ENCODE data around the gene MYF6. TPM values are rescaled to one million over a fixed set of nuclear protein-coding genes. Genes with fewer than 3 reads are reported as not detected.

The MYF6 gene
- total and polyA plus RNA-seq, 2 experiments from 2014 or later: 0.30 TPM; not detected in 1

- no peak overlapping the region for H3K4me2 ChIP-seq
- 81% methylated on average over 2 of the region's 2 CpGs for WGBS (ENCODE audit: low lambda C conversion rate, missing lambda C conversion rate)
- no peaks in the 10 kb centered on the region for H3K4me1 ChIP-seq (ENCODE audit: insufficient read depth)
- no peak overlapping the region for H2AFZ ChIP-seq
- H3K27ac ChIP-seq: no peak overlapping the region
- no peaks in the 10 kb centered on the region for H3K79me2 ChIP-seq
- no peaks in the 10 kb centered on the region for H3K9me3 ChIP-seq (ENCODE audit: low read depth)
- no peak overlapping the region for H3K4me3 ChIP-seq
- H4K20me1 ChIP-seq (ENCODE audit: insufficient read depth, poor library complexity, severe bottlenecking): no peaks in the 10 kb centered on the region
- no peaks in the 10 kb centered on the region for H3K36me3 ChIP-seq (replicated peaks; ENCODE audit: insufficient read depth, low read depth)
- H3K9me2 ChIP-seq (replicated peaks; ENCODE audit: insufficient read depth): no peaks in the 10 kb centered on the region
- no peak for TF ChIP-seq EZH2 (IDR thresholded peaks at IDR 0.05; ENCODE audit: borderline replicate concordance)
- no peak for TF ChIP-seq EZH2phosphoT487 (IDR thresholded peaks at IDR 0.05; ENCODE audit: low read depth, severe bottlenecking, unreplicated experiment)
- TF ChIP-seq CTCF (IDR thresholded peaks at IDR 0.05; ENCODE audit: poor library complexity): no peak
- no peaks in the 10 kb centered on the region for H3K27me3 ChIP-seq
- no peak for DNase-seq (ENCODE audit: low spot score)
These were observed 7.1 kb upstream of the MYF6 start for GRCh38 chr12:80700327-80700726.

- TF ChIP-seq CTCF (IDR thresholded peaks at IDR 0.05; ENCODE audit: poor library complexity): no peak
- no peak for TF ChIP-seq EZH2 (IDR thresholded peaks at IDR 0.05; ENCODE audit: borderline replicate concordance)
- TF ChIP-seq EZH2phosphoT487 (IDR thresholded peaks at IDR 0.05; ENCODE audit: low read depth, severe bottlenecking, unreplicated experiment): no peak
- DNase-seq (ENCODE audit: low spot score): no peak
- Histone ChIP-seq H3K9me2 (replicated peaks; ENCODE audit: insufficient read depth) (no peaks in the 10 kb centered on the region), H2AFZ (no peak overlapping the region), H3K36me3 (replicated peaks; ENCODE audit: insufficient read depth, low read depth) (no peaks in the 10 kb centered on the region), H3K27ac (no peak overlapping the region), H3K27me3 (peaks cover 3% of the 10 kb centered on the region), H3K4me3 (no peak overlapping the region), H4K20me1 (ENCODE audit: insufficient read depth, poor library complexity, severe bottlenecking) (no peaks in the 10 kb centered on the region), H3K79me2 (no peaks in the 10 kb centered on the region), H3K4me2 (no peak overlapping the region), H3K4me1 (ENCODE audit: insufficient read depth) (no peaks in the 10 kb centered on the region), H3K9me3 (ENCODE audit: low read depth) (no peaks in the 10 kb centered on the region)
- 64% methylated on average over 2 of the region's 2 CpGs for whole genome bisulfite sequencing (ENCODE audit: low lambda C conversion rate, missing lambda C conversion rate)
These were observed 6.0 kb upstream of the MYF6 start for GRCh38 chr12:80701388-80701787.

DNA sequence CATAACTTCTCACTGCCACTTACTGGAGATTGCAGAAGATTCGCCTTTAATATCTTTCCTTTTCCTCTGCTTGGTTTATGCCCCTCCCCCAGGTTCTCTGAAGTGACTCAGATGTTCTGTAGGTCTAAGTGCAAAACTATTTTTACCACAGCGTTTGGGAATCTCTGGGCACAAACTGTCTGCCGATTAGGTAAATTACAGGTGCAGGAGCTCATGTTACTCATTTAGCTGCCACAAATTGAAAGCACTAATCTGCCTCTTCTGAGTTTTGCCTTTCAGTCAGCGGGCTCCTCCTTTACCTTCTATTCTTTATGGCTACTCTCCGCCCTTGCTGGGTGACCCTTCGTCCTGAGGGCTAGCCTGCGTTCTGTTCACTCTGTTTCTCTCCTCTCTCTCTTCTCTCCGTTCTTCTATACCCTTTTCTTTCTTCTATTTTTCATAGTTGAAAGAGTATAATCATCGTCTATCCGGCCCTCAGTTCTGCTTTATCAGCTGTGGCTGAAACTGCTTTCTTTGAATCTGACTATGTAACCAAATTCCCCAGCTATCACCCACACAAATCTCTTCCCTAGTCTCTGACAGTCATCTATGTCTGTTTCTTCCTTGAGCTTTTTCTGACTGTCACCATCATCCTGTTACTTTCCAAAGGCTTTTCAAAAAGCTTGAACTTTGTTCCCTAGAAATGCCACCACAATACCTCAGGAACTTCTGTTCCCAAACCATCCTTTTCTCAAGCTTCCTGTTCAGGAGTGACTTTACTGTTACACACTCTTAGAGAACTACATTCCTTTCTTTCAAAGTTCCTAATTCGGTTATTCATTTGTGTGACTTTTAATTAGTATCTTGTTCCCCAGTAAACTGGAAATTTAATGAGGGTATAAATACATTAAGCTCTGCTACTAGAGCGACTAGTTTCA is 4.3 kb upstream of the MYF6 start:
- Histone ChIP-seq H3K36me3 (replicated peaks; ENCODE audit: insufficient read depth, low read depth) (no peaks in the 10 kb centered on the region), H3K9me3 (ENCODE audit: low read depth) (no peaks in the 10 kb centered on the region), H3K4me1 (ENCODE audit: insufficient read depth) (no peaks in the 10 kb centered on the region), H2AFZ (peak overlapping the region; percentile 57), H4K20me1 (ENCODE audit: insufficient read depth, poor library complexity, severe bottlenecking) (no peaks in the 10 kb centered on the region), H3K79me2 (no peaks in the 10 kb centered on the region), H3K9me2 (replicated peaks; ENCODE audit: insufficient read depth) (no peaks in the 10 kb centered on the region), H3K4me3 (no peak overlapping the region), H3K4me2 (peak overlapping the region; percentile 68), H3K27ac (peak overlapping the region; percentile 67), H3K27me3 (peaks cover 19% of the 10 kb centered on the region)
- 44% methylated on average over 12 of the region's 12 CpGs for WGBS (ENCODE audit: low lambda C conversion rate, missing lambda C conversion rate)
- peak; percentile 64 for DNase-seq (ENCODE audit: low spot score)
- TF ChIP-seq EZH2 (IDR thresholded peaks at IDR 0.05; ENCODE audit: borderline replicate concordance) (no peak), EZH2phosphoT487 (IDR thresholded peaks at IDR 0.05; ENCODE audit: low read depth, severe bottlenecking, unreplicated experiment) (no peak), CTCF (IDR thresholded peaks at IDR 0.05; ENCODE audit: poor library complexity) (no peak)
